Vagina (tissue), 2 donors: ENCODE data around the gene LRRIQ1. TPM values are rescaled to one million over a fixed set of nuclear protein-coding genes. Genes with fewer than 3 reads are reported as not detected.

ENCODE experiments used
- DNase-seq, 2 donors: peaks; one replicate each; pipeline ENCODE4 v3.0.0-alpha.2; 2017; ENCODE audit errors: extremely low spot score in 2 of 2
- H3K27ac ChIP-seq: fragments of 200-600 bp; sonication (generic); one replicate; pipeline ENCODE4 v1.5.1; 2019
- H3K27me3 ChIP-seq: fragments of 200-600 bp; sonication (generic); one replicate; pipeline ENCODE4 v1.5.1; 2019
- H3K36me3 ChIP-seq, 2 donors: fragments of 200-600 bp; sonication (generic); one replicate each; pipeline ENCODE4 v1.5.1; 2017 to 2019
- H3K4me1 ChIP-seq: fragments of 200-600 bp; sonication (generic); one replicate; pipeline ENCODE4 v1.5.1; 2019
- H3K4me3 ChIP-seq, 2 donors: fragments of 200-600 bp; sonication (generic); 1 replicate in 1 of 2; 2 replicates in 1 of 2; pipeline ENCODE4 v1.5.1; 2016 to 2019
- H3K9me3 ChIP-seq: fragments of 200-600 bp; sonication (generic); one replicate; pipeline ENCODE4 v1.5.1; 2019
- POLR2A ChIP-seq, 2 donors: fragments of 450-650 bp; IDR thresholded peaks; one replicate each; pipeline ENCODE4 v1.6.1; 2017; ENCODE audit warnings: antibody characterized with exemption in 2 of 2, mild to moderate bottlenecking in 2 of 2, moderate library complexity in 2 of 2
- POLR2AphosphoS5 ChIP-seq, 2 donors: sonication (generic); formaldehyde crosslinking; IDR thresholded peaks; one replicate each; pipeline ENCODE4 v1.9.0; 2017; ENCODE audit warnings: antibody characterized with exemption in 2 of 2, mild to moderate bottlenecking in 2 of 2, low read depth in 1 of 2; ENCODE audit not compliant: insufficient read depth in 1 of 2
- intact Hi-C: fragments of 100-400 bp; cut with DNase I; formaldehyde crosslinking; loops from one replicate; pipeline ENCODE4 v1.15.1; 2023
- total RNA-seq: library from RNA; depleted of rRNA; stranded (reverse); fragments of >200 nt; gene quantifications from one replicate; pipeline ENCODE4 v1.2.3, GENCODE V29; 2016
- TF ChIP-seq, protein P1 (sequence below), 3 experiments: fragments of 450-650 bp in 2 of 3; fragments of 200-600 bp in 1 of 3; sonication (generic) in 1 of 3; IDR thresholded peaks; one replicate each; pipeline ENCODE4 v1.5.1; 2017 to 2019; ENCODE audit warnings: antibody characterized with exemption in 3 of 3, mild to moderate bottlenecking in 2 of 3, moderate library complexity in 2 of 3

The LRRIQ1 gene
- total RNA-seq, 1 donor from 2014 or later, result 0.25 TPM

DNA sequence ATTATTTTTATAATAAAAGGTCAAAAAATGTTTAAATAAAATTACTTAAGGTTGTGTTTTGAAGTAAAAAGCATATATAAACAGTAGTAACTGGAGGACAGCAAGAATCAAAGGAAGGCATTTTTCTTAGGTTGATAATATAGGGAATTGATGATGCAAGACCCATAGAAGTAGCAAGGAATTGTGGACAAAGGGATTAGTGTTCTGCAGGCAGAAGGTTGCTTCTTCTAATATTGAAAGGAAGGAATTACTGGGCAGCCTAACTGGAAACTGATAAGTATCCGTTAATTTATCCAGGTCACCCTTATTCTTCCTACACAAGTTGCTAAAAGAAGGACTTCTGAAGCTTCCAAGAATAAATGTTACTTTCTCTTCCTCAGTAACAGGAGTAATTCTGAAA is 189.3 kb downstream of the LRRIQ1 start:
- Histone ChIP-seq H3K27me3 (no peaks in the 10 kb centered on the region), H3K4me3 (no peak overlapping the region), H3K9me3 (no peaks in the 10 kb centered on the region), H3K36me3 (no peaks in the 10 kb centered on the region), H3K4me1 (no peaks in the 10 kb centered on the region), H3K27ac (no peak overlapping the region)
- no peak for DNase-seq
- intact Hi-C loops, result no loop called here
- TF ChIP-seq POLR2A (IDR thresholded peaks at IDR 0.05) (no peak), POLR2AphosphoS5 (IDR thresholded peaks at IDR 0.05; ENCODE audit: insufficient read depth in 1 of 2, low read depth in 1 of 2) (no peak)
- TF ChIP-seq, protein P1, sequence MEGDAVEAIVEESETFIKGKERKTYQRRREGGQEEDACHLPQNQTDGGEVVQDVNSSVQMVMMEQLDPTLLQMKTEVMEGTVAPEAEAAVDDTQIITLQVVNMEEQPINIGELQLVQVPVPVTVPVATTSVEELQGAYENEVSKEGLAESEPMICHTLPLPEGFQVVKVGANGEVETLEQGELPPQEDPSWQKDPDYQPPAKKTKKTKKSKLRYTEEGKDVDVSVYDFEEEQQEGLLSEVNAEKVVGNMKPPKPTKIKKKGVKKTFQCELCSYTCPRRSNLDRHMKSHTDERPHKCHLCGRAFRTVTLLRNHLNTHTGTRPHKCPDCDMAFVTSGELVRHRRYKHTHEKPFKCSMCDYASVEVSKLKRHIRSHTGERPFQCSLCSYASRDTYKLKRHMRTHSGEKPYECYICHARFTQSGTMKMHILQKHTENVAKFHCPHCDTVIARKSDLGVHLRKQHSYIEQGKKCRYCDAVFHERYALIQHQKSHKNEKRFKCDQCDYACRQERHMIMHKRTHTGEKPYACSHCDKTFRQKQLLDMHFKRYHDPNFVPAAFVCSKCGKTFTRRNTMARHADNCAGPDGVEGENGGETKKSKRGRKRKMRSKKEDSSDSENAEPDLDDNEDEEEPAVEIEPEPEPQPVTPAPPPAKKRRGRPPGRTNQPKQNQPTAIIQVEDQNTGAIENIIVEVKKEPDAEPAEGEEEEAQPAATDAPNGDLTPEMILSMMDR (IDR thresholded peaks at IDR 0.05), result no peak

DNA sequence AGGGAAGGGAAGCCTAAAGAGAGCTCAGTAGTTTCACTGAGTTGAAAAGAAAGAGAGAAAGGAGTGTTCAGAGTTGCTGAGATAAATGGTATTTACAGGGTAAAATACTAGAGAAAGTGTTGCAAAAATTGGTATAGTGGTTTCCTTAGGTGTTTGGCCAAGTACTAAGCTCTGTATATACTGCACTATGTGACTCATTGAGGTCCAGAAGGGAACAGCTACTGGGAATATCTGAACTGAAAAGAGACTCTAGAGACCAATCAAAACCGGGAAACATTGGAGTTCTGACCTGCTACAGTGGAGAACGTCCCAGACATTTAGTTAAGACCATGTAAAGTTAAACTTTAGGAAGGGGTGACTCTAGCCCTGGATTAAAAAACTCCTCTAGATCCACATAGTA is 201.2 kb downstream of the LRRIQ1 start:
- no peaks in the 10 kb centered on the region for H3K4me1 ChIP-seq
- intact Hi-C loops, result no loop called here

DNA sequence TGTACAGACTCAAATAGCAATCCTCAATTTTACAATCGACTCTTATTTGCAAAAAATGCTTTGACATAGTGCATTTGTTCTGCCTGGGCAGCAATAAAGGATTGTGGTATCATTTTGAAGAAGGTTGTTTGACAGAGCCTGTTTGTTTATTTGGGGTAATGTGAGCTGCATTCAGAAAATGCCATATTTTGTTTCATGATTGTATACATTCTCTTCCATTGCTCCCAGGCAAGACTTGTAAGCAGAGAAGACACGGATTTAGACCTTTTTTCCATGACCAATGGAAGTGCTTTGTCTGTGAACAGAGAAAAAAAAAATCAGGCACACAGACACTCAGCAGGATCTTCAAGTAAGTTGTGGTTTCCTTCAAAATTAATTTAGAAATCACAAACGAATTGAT is 208.4 kb downstream of the LRRIQ1 start:
- Histone ChIP-seq H3K4me3 (no peak overlapping the region), H3K4me1 (no peaks in the 10 kb centered on the region), H3K36me3 (no peaks in the 10 kb centered on the region), H3K27ac (no peak overlapping the region), H3K9me3 (no peaks in the 10 kb centered on the region), H3K27me3 (no peaks in the 10 kb centered on the region)
- DNase-seq, result no peak
- TF ChIP-seq POLR2AphosphoS5 (IDR thresholded peaks at IDR 0.05; ENCODE audit: insufficient read depth in 1 of 2, low read depth in 1 of 2), result no peak
- TF ChIP-seq POLR2A (IDR thresholded peaks at IDR 0.05), result no peak
- TF ChIP-seq, protein P1 (IDR thresholded peaks at IDR 0.05), result no peak
- intact Hi-C loops, result no loop called here

More for the DNA sequence above, 201.2 kb downstream of the LRRIQ1 start:
- no peaks in the 10 kb centered on the region for H3K36me3 ChIP-seq
- no peak overlapping the region for H3K4me3 ChIP-seq
- H3K27ac ChIP-seq, result no peak overlapping the region
- no peaks in the 10 kb centered on the region for H3K9me3 ChIP-seq
- no peaks in the 10 kb centered on the region for H3K27me3 ChIP-seq
- TF ChIP-seq, protein P1 (IDR thresholded peaks at IDR 0.05), result no peak
- TF ChIP-seq POLR2AphosphoS5 (IDR thresholded peaks at IDR 0.05; ENCODE audit: insufficient read depth in 1 of 2, low read depth in 1 of 2) (no peak), POLR2A (IDR thresholded peaks at IDR 0.05) (no peak)
- DNase-seq, result no peak

DNA sequence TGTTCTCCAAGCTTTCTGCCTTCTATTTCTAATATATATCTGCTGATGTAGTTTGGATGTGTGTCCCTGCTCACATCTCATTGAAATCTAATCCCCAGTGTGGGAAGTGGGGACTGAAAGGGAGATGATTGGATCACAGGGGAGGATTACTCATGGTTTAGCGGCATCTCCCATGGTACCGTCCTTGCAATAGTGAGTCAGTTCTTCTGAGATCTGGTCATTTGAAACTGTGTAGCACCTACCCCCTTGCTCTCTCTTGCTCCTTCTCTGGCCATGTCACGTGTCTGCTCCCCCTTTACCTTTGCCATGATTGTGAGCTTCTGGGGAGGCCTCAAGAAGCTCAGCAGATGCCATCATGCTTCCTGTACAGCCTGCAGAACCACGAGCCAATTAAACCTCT is 217.7 kb downstream of the LRRIQ1 start:
- H3K36me3 ChIP-seq, result no peaks in the 10 kb centered on the region
- TF ChIP-seq POLR2AphosphoS5 (IDR thresholded peaks at IDR 0.05; ENCODE audit: insufficient read depth in 1 of 2, low read depth in 1 of 2) (no peak), POLR2A (IDR thresholded peaks at IDR 0.05) (no peak)
- TF ChIP-seq, protein P1 (IDR thresholded peaks at IDR 0.05), result no peak
- intact Hi-C loops, result no loop called here
- no peak overlapping the region for H3K27ac ChIP-seq
- no peaks in the 10 kb centered on the region for H3K27me3 ChIP-seq
- no peaks in the 10 kb centered on the region for H3K4me1 ChIP-seq
- H3K9me3 ChIP-seq, result no peaks in the 10 kb centered on the region
- no peak overlapping the region for H3K4me3 ChIP-seq
- no peak for DNase-seq

DNA sequence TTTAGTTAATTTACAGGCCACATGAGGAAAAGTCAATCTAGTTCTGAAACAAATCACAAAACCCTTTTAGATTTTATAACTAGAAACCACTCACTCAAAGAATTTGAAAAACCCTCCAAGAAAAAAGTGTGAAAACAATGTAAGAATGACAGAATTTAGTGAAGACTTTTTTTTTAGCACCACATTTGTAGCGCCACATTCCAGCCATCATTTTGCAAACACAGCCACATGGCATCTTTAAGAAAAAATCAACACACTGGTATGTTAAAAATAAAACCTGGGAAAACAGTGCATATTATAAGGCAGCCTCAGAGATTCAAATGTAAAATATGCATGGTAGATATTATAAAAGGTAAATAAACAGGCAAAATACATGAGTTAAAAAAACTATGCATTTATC is 221.5 kb downstream of the LRRIQ1 start:
- H3K4me1 ChIP-seq, result no peaks in the 10 kb centered on the region
- no peak for DNase-seq
- intact Hi-C loops, result no loop called here
- H3K4me3 ChIP-seq, result no peak overlapping the region
- H3K9me3 ChIP-seq, result no peaks in the 10 kb centered on the region
- H3K36me3 ChIP-seq, result no peaks in the 10 kb centered on the region
- TF ChIP-seq POLR2A (IDR thresholded peaks at IDR 0.05), result no peak
- TF ChIP-seq POLR2AphosphoS5 (IDR thresholded peaks at IDR 0.05; ENCODE audit: insufficient read depth in 1 of 2, low read depth in 1 of 2), result no peak
- TF ChIP-seq, protein P1 (IDR thresholded peaks at IDR 0.05), result no peak
- no peaks in the 10 kb centered on the region for H3K27me3 ChIP-seq
- H3K27ac ChIP-seq, result no peak overlapping the region
